Measurements from ENCODE around the gene MAP3K1.

MAP3K1 gene

DNA sequence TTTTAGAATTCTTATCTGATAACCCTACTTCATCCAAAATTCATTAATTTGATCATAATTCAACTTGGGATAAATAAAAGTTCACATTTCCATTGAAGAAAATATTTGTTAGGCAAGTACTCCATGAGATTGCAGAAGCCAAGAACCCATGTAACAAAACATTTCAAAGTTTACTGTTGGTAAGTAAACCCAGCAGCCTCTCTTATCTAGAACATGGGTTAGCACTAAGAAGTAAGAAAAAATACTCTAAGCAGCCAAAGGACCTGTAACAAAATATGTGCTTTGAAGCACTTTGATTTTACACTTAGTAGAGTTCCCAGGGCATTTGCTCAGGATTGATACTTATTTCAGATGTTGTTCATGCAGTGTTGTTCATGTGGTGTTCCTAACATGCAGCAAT lies 8.7 kb downstream of the MAP3K1 start:
- no peak overlapping the region for H3K27ac ChIP-seq
- TF ChIP-seq CTCF (IDR thresholded peaks at IDR 0.05) = no peak
- TF ChIP-seq ZFX (IDR thresholded peaks at IDR 0.05; ENCODE audit: borderline replicate concordance) = no peak

GRCh38 chr5:56825222-56825824 lies 10.0 kb downstream of the MAP3K1 start:
- TF ChIP-seq CTCF (IDR thresholded peaks at IDR 0.05) (no peak), ZFX (IDR thresholded peaks at IDR 0.05; ENCODE audit: borderline replicate concordance) (no peak)
- H3K27ac ChIP-seq = no peak overlapping the region

GRCh38 chr5:56827049-56827448 lies 11.7 kb downstream of the MAP3K1 start:
- TF ChIP-seq ZFX (IDR thresholded peaks at IDR 0.05; ENCODE audit: borderline replicate concordance) = no peak
- TF ChIP-seq CTCF (IDR thresholded peaks at IDR 0.05) = peak; percentile 42
- H3K27ac ChIP-seq = no peak overlapping the region

DNA sequence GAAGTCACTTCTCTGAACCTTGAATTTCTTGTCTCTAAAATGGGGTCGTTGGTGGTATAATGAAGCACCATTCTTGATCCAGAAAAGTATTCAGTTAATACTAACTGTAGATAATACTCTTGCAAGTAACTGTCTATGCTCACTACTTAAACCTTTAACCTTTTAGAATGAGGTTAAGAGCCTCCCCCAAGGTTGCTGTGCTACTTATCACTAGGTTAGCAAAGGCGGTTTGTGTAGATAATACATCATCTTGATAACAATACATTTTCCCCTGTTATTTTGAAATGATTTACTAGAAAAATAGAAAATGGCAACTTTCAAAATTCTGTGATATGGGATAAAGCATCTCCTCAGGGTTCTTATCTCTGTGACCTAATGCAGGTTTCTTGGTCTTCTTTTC lies 12.6 kb downstream of the MAP3K1 start:
- TF ChIP-seq CTCF (IDR thresholded peaks at IDR 0.05) (no peak), ZFX (IDR thresholded peaks at IDR 0.05; ENCODE audit: borderline replicate concordance) (no peak)
- no peak overlapping the region for H3K27ac ChIP-seq

- TF ChIP-seq CTCF (IDR thresholded peaks at IDR 0.05) = no peak
- TF ChIP-seq ZFX (IDR thresholded peaks at IDR 0.05; ENCODE audit: borderline replicate concordance) = no peak
- no peak overlapping the region for H3K27ac ChIP-seq
These were observed 14.0 kb downstream of the MAP3K1 start for GRCh38 chr5:56829137-56829908.

DNA sequence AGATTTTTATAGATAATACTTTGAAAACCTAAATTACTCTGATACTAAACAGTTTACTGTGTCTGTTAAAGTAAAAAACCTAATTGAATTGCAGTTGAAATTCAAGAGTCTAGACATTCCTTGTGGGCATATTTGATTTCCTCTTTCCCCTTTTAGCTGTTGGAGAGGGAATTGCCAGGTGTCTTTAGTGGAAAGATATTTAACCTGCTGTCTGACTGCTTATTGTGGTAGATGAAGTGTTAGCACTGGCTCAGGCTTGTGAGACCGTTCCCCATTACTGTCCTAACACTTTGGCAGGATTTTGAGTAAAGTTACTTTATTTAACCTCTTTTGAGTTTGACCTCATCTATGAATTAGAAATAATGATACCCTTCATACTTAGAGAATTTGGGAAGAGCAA lies 16.4 kb downstream of the MAP3K1 start:
- no peak overlapping the region for H3K27ac ChIP-seq
- TF ChIP-seq CTCF (IDR thresholded peaks at IDR 0.05) = no peak
- TF ChIP-seq ZFX (IDR thresholded peaks at IDR 0.05; ENCODE audit: borderline replicate concordance) = no peak

DNA sequence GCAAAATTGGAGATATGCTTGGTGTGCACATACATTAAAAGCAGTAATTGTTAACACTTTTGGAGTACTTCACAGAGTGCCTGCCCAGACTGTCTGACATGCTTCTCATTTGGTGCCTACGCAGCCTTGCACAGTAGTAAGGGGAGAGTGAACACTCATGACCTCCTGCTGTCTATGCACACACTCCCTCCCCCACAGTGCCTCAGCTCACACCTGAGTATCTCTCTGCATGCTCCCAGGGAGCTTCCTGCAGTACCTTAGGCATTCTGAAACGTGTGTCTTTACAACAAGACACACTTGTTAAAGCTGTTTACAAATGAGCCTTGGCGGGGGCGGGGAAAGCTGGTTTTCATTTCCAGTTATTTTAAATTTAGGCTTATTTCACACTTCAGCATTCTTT lies 18.0 kb downstream of the MAP3K1 start:
- H3K27ac ChIP-seq = peak overlapping the region; percentile 18; the same call in 1 of the 2 replicates

More for the DNA sequence above, 18.0 kb downstream of the MAP3K1 start:
- TF ChIP-seq CTCF (IDR thresholded peaks at IDR 0.05) (no peak), ZFX (IDR thresholded peaks at IDR 0.05; ENCODE audit: borderline replicate concordance) (no peak)
